Right atrium auricular region (tissue), 2 donors: ENCODE results near the gene RIOK1. TPM values are rescaled to one million over a fixed set of nuclear protein-coding genes. Genes with fewer than 3 reads are reported as not detected.
A peak's percentile ranks its signal among the peaks of the same experiment; 100 is the strongest.

Experiments used
- DNase-seq: peaks from one replicate; pipeline ENCODE4 v3.0.0-alpha.2; 2019; ENCODE audit warnings: low spot score
- H3K27ac ChIP-seq, 2 donors: fragments of 200-600 bp; sonication (generic); 1 replicate in 1 of 2; 2 replicates in 1 of 2; pipeline ENCODE4 v1.5.1; 2016 to 2019
- H3K27me3 ChIP-seq, 2 donors: fragments of 200-600 bp; sonication (generic); one replicate each; pipeline versions ENCODE4 v1.5.1 to v1.6.0; 2017 to 2019
- H3K36me3 ChIP-seq: fragments of 200-600 bp; sonication (generic); one replicate; pipeline ENCODE4 v1.5.1; 2016
- H3K4me1 ChIP-seq, 2 donors: fragments of 200-600 bp; sonication (generic); one replicate each; pipeline versions ENCODE4 v1.5.1 to v1.6.0; 2017 to 2019
- H3K4me3 ChIP-seq, 2 donors: fragments of 200-600 bp; sonication (generic); 1 replicate in 1 of 2; 2 replicates in 1 of 2; pipeline ENCODE4 v1.5.1; 2017 to 2019; ENCODE audit warnings: mild to moderate bottlenecking in 1 of 2, moderate library complexity in 1 of 2
- H3K9me3 ChIP-seq, 2 donors: fragments of 200-600 bp; sonication (generic); one replicate each; pipeline ENCODE4 v1.5.1; 2019
- CTCF ChIP-seq, 2 donors: fragments of 200-600 bp; sonication (generic); IDR thresholded peaks; one replicate each; pipeline ENCODE4 v1.5.1; 2019; ENCODE audit warnings: antibody characterized with exemption in 2 of 2
- total RNA-seq, 2 donors: library from RNA; depleted of rRNA; stranded (reverse); fragments of >200 nt; gene quantifications; one replicate each; pipeline ENCODE4 v1.1.0, GENCODE V29; 2016

The RIOK1 gene
- total RNA-seq, 2 donors from 2014 or later = 8.5 to 13.9 TPM

DNA sequence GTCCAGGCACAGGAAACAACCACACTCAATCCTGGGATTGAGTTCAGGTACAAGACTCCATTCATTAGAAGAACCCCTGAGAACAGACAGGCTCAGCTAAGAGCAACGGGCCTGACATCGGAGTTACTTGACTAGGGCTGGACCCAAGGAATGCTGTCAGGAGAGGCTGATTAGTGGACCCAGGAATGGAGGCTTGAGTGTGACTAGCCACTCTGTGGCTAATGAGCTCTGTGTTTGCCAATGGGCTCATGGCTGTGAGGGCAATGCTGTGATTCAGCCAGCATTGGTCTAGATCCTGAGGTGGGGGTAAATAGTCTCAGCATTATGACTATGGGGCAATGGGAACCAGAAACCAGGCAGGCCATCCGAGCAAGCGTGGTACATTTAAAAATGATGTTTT, 71.8 kb downstream of the RIOK1 start:
- Histone ChIP-seq H3K4me3 (no peak overlapping the region), H3K36me3 (no peaks in the 10 kb centered on the region), H3K9me3 (no peaks in the 10 kb centered on the region), H3K27me3 (no peaks in the 10 kb centered on the region), H3K27ac (no peak overlapping the region), H3K4me1 (no peaks in the 10 kb centered on the region)
- no peak for DNase-seq
- TF ChIP-seq CTCF (IDR thresholded peaks at IDR 0.05) = no peak

DNA sequence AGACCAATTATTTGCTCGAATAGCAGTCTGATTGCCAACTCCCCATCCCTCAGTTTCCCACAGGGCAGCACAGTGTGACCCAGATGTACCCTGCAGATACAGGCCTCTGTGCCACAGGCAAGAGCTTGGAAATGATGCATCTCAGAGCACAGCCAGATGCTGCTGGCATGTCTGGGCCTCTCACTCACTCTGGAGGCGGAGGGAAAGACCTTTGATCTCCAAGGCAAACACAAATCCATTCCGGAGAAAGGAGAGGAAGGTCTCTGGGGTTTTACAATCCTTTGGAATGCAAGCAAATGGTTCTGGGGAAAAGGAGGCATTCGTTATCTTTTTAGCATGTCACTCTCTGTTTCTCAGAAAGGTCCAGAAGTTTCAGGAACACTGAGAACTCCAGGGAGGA, 74.2 kb downstream of the RIOK1 start:
- Histone ChIP-seq H3K27ac (no peak overlapping the region), H3K4me1 (peaks cover 0 to 20% of the 10 kb centered on the region in 2 donors), H3K9me3 (no peaks in the 10 kb centered on the region), H3K36me3 (no peaks in the 10 kb centered on the region), H3K27me3 (no peaks in the 10 kb centered on the region), H3K4me3 (no peak overlapping the region)
- no peak for TF ChIP-seq CTCF (IDR thresholded peaks at IDR 0.05)
- no peak for DNase-seq

GRCh38 chr6:7467007-7467897, 77.6 kb downstream of the RIOK1 start:
- H3K27me3 ChIP-seq = no peaks in the 10 kb centered on the region
- no peaks in the 10 kb centered on the region for H3K36me3 ChIP-seq
- peaks cover 0 to 21% of the 10 kb centered on the region in 2 donors for H3K4me1 ChIP-seq
- H3K27ac ChIP-seq = peak overlapping the region in 1 of 2 donors; percentile 85
- TF ChIP-seq CTCF (IDR thresholded peaks at IDR 0.05) = no peak
- no peaks in the 10 kb centered on the region for H3K9me3 ChIP-seq
- no peak overlapping the region for H3K4me3 ChIP-seq
- no peak for DNase-seq

Other genes starting within 250 kb of the RIOK1 start
- 10 to 100 TPM; 30.2 to 41.7 TPM for gene SSR1, start 76.6 kb upstream of the RIOK1 start, total RNA-seq
- gene CAGE1, start 66 bp upstream of the RIOK1 start, total RNA-seq = not detected
- gene DSP, start 151.9 kb downstream of the RIOK1 start, total RNA-seq = 100 to 1,000 TPM; 121 to 229 TPM
- 1 to 10 TPM; 9.3 to 9.6 TPM for gene SNRNP48, start 200.4 kb downstream of the RIOK1 start, total RNA-seq